IMR-90 (cell line): ENCODE results near the gene PDZD2.
"Not testable (repeated sequence)": the region's sequence is repeated elsewhere in the genome, so short reads cannot be mapped to it uniquely, and the experiment has no call there.

Source experiments
- BHLHE40 ChIP-seq: fragments of 150-350 bp; IDR thresholded peaks from 2 replicates; pipeline ENCODE4 v1.6.1; 2016; ENCODE audit warnings: mild to moderate bottlenecking, low read depth, low read length
- CTCF ChIP-seq: conservative IDR thresholded peaks from 2 replicates; pipeline ENCODE4 v1.5.1; 2012; ENCODE audit warnings: mild to moderate bottlenecking, low read depth, low read length, improper control_type of control experiment
- MAFK ChIP-seq: IDR thresholded peaks from 2 replicates; pipeline ENCODE4 v1.6.1; 2012; ENCODE audit warnings: low read depth, low read length, improper control_type of control experiment
- MAZ ChIP-seq: IDR thresholded peaks from 2 replicates; pipeline ENCODE4 v1.6.1; 2012; ENCODE audit warnings: low read depth, mild to moderate bottlenecking, low read length, improper control_type of control experiment, moderate library complexity, borderline replicate concordance
- POLR2A ChIP-seq: IDR thresholded peaks from 2 replicates; pipeline ENCODE4 v1.6.1; 2012; ENCODE audit warnings: mild to moderate bottlenecking, low read depth, low read length
- RAD21 ChIP-seq: IDR thresholded peaks from 2 replicates; pipeline ENCODE4 v1.6.1; 2012; ENCODE audit warnings: low read length, improper control_type of control experiment
- SMC3 ChIP-seq: fragments of 150-350 bp; IDR thresholded peaks from 2 replicates; pipeline ENCODE4 v1.6.1; 2016; ENCODE audit warnings: low read depth, mild to moderate bottlenecking, antibody characterized with exemption, low read length, moderate library complexity

GRCh38 chr5:32118922-32119321 lies 480.0 kb downstream of the PDZD2 start:
- not testable (repeated sequence) for TF ChIP-seq CTCF, BHLHE40, SMC3, POLR2A, MAFK, RAD21, MAZ
